HEK293 (cell line): ENCODE data around the gene SHISAL2A.

Experiments
- CTCF ChIA-PET: fragments of 350-600 bp; formaldehyde crosslinking; extraction: SDS; loops from one replicate; lab custom pipeline; 2021; ENCODE audit warnings: antibody characterized with exemption; lab: Yijun Ruan, JAX
- POLR2A ChIA-PET: fragments of 300-600 bp; formaldehyde crosslinking; extraction: SDS; loops from one replicate; lab custom pipeline; 2020; ENCODE audit warnings: antibody characterized with exemption, inconsistent platforms; lab: Yijun Ruan, JAX
- H3K27ac ChIP-seq: fragments of 200-500 bp; sonication (Bioruptor generic); 2 replicates; pipeline ENCODE4 v1.5.1; 2014; ENCODE audit warnings: low read depth, low read length, control low read depth, inconsistent platforms; ENCODE audit errors: extremely low read depth
- H3K36me3 ChIP-seq, 2 experiments: fragments of 200-500 bp in 1 of 2; sonication (Bioruptor generic) in 1 of 2; 1 replicate in 1 of 2; 2 replicates in 1 of 2; pipeline ENCODE4 v1.5.1; 2014 to 2017; ENCODE audit warnings: inconsistent platforms in 2 of 2, low read length in 2 of 2; ENCODE audit not compliant: control insufficient read depth in 2 of 2, insufficient read depth in 1 of 2
- H3K4me1 ChIP-seq: fragments of 200-500 bp; sonication (Bioruptor generic); 2 replicates; pipeline ENCODE4 v1.5.1; 2014; ENCODE audit warnings: mild to moderate bottlenecking, low read length, inconsistent platforms; ENCODE audit not compliant: control insufficient read depth, insufficient read depth
- H3K4me3 ChIP-seq: 2 replicates; pipeline ENCODE4 v1.5.1; 2011; ENCODE audit warnings: low read depth, mild to moderate bottlenecking, control low read depth, low read length, moderate library complexity
- H3K9me3 ChIP-seq: fragments of 200-500 bp; sonication (Bioruptor generic); 2 replicates; pipeline ENCODE4 v1.5.1; 2014; ENCODE audit warnings: low read depth, low read length, inconsistent platforms; ENCODE audit not compliant: control insufficient read depth, insufficient read depth
- EGR2 ChIP-seq: fragments of 450-650 bp; formaldehyde crosslinking; IDR thresholded peaks from 2 replicates; pipeline ENCODE4 v1.5.1; 2016; ENCODE audit warnings: low read depth, missing biosample characterization, missing genetic modification characterization
- GLI4 ChIP-seq: fragments of 450-650 bp; formaldehyde crosslinking; IDR thresholded peaks from 2 replicates; pipeline ENCODE4 v1.5.1; 2016; ENCODE audit warnings: missing biosample characterization, missing genetic modification characterization
- KLF1 ChIP-seq: fragments of 450-650 bp; formaldehyde crosslinking; IDR thresholded peaks from 2 replicates; pipeline ENCODE4 v1.5.1; 2016; ENCODE audit warnings: missing biosample characterization, missing genetic modification characterization
- KLF9 ChIP-seq: fragments of 450-650 bp; formaldehyde crosslinking; IDR thresholded peaks from 2 replicates; pipeline ENCODE4 v1.5.1; 2016; ENCODE audit warnings: missing biosample characterization, missing genetic modification characterization, low read depth
- MYNN ChIP-seq: fragments of 450-650 bp; formaldehyde crosslinking; IDR thresholded peaks from 2 replicates; pipeline ENCODE4 v1.5.1; 2016; ENCODE audit warnings: missing biosample characterization, missing genetic modification characterization, borderline replicate concordance
- RBAK ChIP-seq: fragments of 450-650 bp; formaldehyde crosslinking; IDR thresholded peaks from 2 replicates; pipeline ENCODE4 v1.5.1; 2016; ENCODE audit warnings: missing biosample characterization, missing genetic modification characterization
- SP7 ChIP-seq: fragments of 450-650 bp; formaldehyde crosslinking; IDR thresholded peaks from 2 replicates; pipeline ENCODE4 v1.5.1; 2016; ENCODE audit warnings: missing biosample characterization, missing genetic modification characterization
- TCF7L2 ChIP-seq: IDR thresholded peaks from 2 replicates; pipeline ENCODE4 v1.6.1; 2011; ENCODE audit warnings: low read depth, mild to moderate bottlenecking, inconsistent platforms, low read length, moderate library complexity, borderline replicate concordance
- ZBTB20 ChIP-seq: fragments of 450-650 bp; formaldehyde crosslinking; IDR thresholded peaks from 2 replicates; pipeline ENCODE4 v1.5.1; 2016; ENCODE audit warnings: missing biosample characterization, missing genetic modification characterization
- ZBTB48 ChIP-seq: fragments of 450-650 bp; formaldehyde crosslinking; IDR thresholded peaks from 2 replicates; pipeline ENCODE4 v1.5.1; 2016; ENCODE audit warnings: missing biosample characterization, missing genetic modification characterization
- ZBTB8A ChIP-seq: fragments of 450-650 bp; formaldehyde crosslinking; IDR thresholded peaks from 2 replicates; pipeline ENCODE4 v1.5.1; 2016; ENCODE audit warnings: missing biosample characterization, missing genetic modification characterization
- ZNF138 ChIP-seq: fragments of 450-650 bp; formaldehyde crosslinking; IDR thresholded peaks from 2 replicates; pipeline ENCODE4 v1.5.1; 2016; ENCODE audit warnings: missing biosample characterization, missing genetic modification characterization, borderline replicate concordance
- ZNF157 ChIP-seq: fragments of 450-650 bp; formaldehyde crosslinking; IDR thresholded peaks from 2 replicates; pipeline ENCODE4 v1.5.1; 2016; ENCODE audit warnings: missing biosample characterization, missing genetic modification characterization
- ZNF174 ChIP-seq: fragments of 450-650 bp; formaldehyde crosslinking; IDR thresholded peaks from 2 replicates; pipeline ENCODE4 v1.5.0; 2017; ENCODE audit warnings: missing biosample characterization, mild to moderate bottlenecking, missing genetic modification characterization
- ZNF211 ChIP-seq: fragments of 450-650 bp; formaldehyde crosslinking; IDR thresholded peaks from 2 replicates; pipeline ENCODE4 v1.5.1; 2016; ENCODE audit warnings: low read depth, missing biosample characterization, missing genetic modification characterization
- ZNF221 ChIP-seq: fragments of 450-650 bp; formaldehyde crosslinking; IDR thresholded peaks from 2 replicates; pipeline ENCODE4 v1.5.1; 2017; ENCODE audit warnings: missing biosample characterization, missing genetic modification characterization, borderline replicate concordance
- ZNF571 ChIP-seq: fragments of 450-650 bp; formaldehyde crosslinking; IDR thresholded peaks from 2 replicates; pipeline ENCODE4 v1.5.0; 2017; ENCODE audit warnings: missing biosample characterization, missing genetic modification characterization
- ZNF664 ChIP-seq: fragments of 450-650 bp; formaldehyde crosslinking; IDR thresholded peaks from 2 replicates; pipeline ENCODE4 v1.5.1; 2016; ENCODE audit warnings: missing biosample characterization, missing genetic modification characterization
- ZNF777 ChIP-seq: fragments of 450-650 bp; formaldehyde crosslinking; IDR thresholded peaks from 2 replicates; pipeline ENCODE4 v1.5.1; 2017; ENCODE audit warnings: missing biosample characterization, missing genetic modification characterization, borderline replicate concordance
- ZNF837 ChIP-seq: fragments of 450-650 bp; formaldehyde crosslinking; IDR thresholded peaks from 2 replicates; pipeline ENCODE4 v1.5.1; 2016; ENCODE audit warnings: missing biosample characterization, missing genetic modification characterization
- ZSCAN30 ChIP-seq: fragments of 450-650 bp; IDR thresholded peaks from 2 replicates; pipeline ENCODE4 v1.5.1; 2018; ENCODE audit warnings: missing biosample characterization, mild to moderate bottlenecking, missing genetic modification characterization, moderate library complexity
- TF ChIP-seq, protein P1 (sequence below): fragments of 450-650 bp; formaldehyde crosslinking; IDR thresholded peaks from 2 replicates; pipeline ENCODE4 v1.5.1; 2016; ENCODE audit warnings: missing biosample characterization, missing genetic modification characterization
- TF ChIP-seq, protein P2 (sequence below): fragments of 450-650 bp; formaldehyde crosslinking; IDR thresholded peaks from 2 replicates; pipeline ENCODE4 v1.5.1; 2016; ENCODE audit warnings: missing biosample characterization, missing genetic modification characterization
- TF ChIP-seq, protein P3 (sequence below): fragments of 450-650 bp; formaldehyde crosslinking; IDR thresholded peaks from 2 replicates; pipeline ENCODE4 v1.5.1; 2016; ENCODE audit warnings: missing biosample characterization, missing genetic modification characterization
- TF ChIP-seq, protein P4 (sequence below): fragments of 450-650 bp; IDR thresholded peaks from 2 replicates; pipeline ENCODE4 v1.5.1; 2018; ENCODE audit warnings: missing biosample characterization, missing genetic modification characterization

The SHISAL2A gene

DNA sequence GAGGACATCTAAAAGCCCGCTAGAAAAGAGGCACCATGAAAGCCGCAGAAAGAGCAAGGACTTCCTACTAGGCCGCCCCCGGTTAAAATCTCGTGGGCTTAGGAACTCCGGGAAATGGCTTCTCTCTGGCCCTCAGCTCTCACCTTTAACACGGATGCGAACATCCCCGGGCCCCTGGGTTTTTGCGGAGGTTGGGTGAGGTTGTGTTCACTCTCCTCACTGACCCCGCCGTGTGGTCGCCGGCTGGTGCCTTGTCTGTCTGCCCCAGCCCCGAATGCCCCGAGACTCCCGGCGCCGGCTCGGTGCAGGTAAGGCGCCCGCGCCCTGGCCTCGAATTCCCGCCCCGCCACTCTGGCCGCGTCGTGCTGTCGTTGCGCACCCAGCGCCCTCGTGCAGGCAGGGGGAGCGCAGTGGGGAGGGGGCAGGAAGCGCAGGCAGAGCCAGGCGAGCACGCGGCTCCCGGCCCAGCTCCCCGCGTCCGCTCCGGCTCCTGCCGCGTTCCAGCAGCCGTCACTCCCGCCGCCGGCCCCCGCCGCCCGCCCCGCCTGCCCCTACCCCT is at the start of gene SHISAL2A:
TSS of gene SHISAL2A (plus strand) at position 437 of the 559 bp plus-strand sequence. CDS start 326 bp downstream, outside the sequence.
- TF ChIP-seq GLI4 (tag by site-specific recombination) (no peak), ZNF221 (tag by site-specific recombination) (no peak), ZBTB8A (tag by site-specific recombination) (no peak), ZNF157 (no peak), RBAK (no peak), KLF1 (tag by site-specific recombination) (no peak), ZNF138 (tag by site-specific recombination) (no peak), TCF7L2 (no peak), ZNF211 (tag by site-specific recombination) (no peak), ZSCAN30 (tag by site-specific recombination) (no peak), ZNF837 (tag by site-specific recombination) (no peak), ZNF571 (no peak), ZNF174 (tag by site-specific recombination) (no peak), EGR2 (tag by site-specific recombination) (no peak), ZNF777 (no peak), KLF9 (tag by site-specific recombination) (no peak), SP7 (tag by site-specific recombination) (no peak)
- TF ChIP-seq, protein P1, sequence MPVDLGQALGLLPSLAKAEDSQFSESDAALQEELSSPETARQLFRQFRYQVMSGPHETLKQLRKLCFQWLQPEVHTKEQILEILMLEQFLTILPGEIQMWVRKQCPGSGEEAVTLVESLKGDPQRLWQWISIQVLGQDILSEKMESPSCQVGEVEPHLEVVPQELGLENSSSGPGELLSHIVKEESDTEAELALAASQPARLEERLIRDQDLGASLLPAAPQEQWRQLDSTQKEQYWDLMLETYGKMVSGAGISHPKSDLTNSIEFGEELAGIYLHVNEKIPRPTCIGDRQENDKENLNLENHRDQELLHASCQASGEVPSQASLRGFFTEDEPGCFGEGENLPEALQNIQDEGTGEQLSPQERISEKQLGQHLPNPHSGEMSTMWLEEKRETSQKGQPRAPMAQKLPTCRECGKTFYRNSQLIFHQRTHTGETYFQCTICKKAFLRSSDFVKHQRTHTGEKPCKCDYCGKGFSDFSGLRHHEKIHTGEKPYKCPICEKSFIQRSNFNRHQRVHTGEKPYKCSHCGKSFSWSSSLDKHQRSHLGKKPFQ (tag by site-specific recombination) = no peak
- TF ChIP-seq, protein P2, sequence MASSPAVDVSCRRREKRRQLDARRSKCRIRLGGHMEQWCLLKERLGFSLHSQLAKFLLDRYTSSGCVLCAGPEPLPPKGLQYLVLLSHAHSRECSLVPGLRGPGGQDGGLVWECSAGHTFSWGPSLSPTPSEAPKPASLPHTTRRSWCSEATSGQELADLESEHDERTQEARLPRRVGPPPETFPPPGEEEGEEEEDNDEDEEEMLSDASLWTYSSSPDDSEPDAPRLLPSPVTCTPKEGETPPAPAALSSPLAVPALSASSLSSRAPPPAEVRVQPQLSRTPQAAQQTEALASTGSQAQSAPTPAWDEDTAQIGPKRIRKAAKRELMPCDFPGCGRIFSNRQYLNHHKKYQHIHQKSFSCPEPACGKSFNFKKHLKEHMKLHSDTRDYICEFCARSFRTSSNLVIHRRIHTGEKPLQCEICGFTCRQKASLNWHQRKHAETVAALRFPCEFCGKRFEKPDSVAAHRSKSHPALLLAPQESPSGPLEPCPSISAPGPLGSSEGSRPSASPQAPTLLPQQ (tag by site-specific recombination) = no peak
- Histone ChIP-seq H3K4me1 (no peaks in the 10 kb centered on the region), H3K9me3 (no peaks in the 10 kb centered on the region), H3K4me3 (no peak within 1 kb of the TSS), H3K27ac (no peak within 1 kb of the TSS), H3K36me3 (no peaks in the 10 kb centered on the region)
- CTCF ChIA-PET = interaction anchor here (0.5 kb wide), 1 partner anchor 209 kb away, joined by 3 read pairs; no protein-coding TSS in a partner anchor
- POLR2A ChIA-PET = interaction anchor here (1.0 to 1.1 kb wide), 2 partner anchors 80 kb away, joined by 4 to 6 read pairs; partner anchors contain the start of gene TUT4

DNA sequence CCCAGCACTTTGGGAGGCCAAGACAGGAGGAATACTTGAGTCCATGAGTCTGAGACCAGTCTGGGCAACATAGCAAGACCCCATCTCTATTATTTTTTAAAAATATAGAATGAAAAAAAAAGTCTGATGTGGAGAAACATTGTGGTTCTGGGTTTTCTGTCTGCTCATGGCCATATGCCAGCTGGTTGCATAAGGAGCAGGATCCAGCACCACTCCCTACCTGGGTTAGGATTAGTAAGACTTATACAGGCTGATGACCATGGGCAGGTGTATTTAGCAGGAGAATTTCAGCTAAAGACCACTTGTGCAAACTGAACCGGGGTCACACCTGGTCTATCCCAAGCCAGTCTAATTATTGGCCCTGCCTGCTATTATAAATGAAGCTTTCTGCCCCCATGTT is 47.5 kb upstream of the SHISAL2A start:
- POLR2A ChIA-PET = no interaction called here

More for the DNA sequence above, 47.5 kb upstream of the SHISAL2A start:
- no peaks in the 10 kb centered on the region for H3K9me3 ChIP-seq
- H3K27ac ChIP-seq = no peak overlapping the region
- no peak for TF ChIP-seq ZBTB48 (tag by site-specific recombination)
- TF ChIP-seq, protein P3, sequence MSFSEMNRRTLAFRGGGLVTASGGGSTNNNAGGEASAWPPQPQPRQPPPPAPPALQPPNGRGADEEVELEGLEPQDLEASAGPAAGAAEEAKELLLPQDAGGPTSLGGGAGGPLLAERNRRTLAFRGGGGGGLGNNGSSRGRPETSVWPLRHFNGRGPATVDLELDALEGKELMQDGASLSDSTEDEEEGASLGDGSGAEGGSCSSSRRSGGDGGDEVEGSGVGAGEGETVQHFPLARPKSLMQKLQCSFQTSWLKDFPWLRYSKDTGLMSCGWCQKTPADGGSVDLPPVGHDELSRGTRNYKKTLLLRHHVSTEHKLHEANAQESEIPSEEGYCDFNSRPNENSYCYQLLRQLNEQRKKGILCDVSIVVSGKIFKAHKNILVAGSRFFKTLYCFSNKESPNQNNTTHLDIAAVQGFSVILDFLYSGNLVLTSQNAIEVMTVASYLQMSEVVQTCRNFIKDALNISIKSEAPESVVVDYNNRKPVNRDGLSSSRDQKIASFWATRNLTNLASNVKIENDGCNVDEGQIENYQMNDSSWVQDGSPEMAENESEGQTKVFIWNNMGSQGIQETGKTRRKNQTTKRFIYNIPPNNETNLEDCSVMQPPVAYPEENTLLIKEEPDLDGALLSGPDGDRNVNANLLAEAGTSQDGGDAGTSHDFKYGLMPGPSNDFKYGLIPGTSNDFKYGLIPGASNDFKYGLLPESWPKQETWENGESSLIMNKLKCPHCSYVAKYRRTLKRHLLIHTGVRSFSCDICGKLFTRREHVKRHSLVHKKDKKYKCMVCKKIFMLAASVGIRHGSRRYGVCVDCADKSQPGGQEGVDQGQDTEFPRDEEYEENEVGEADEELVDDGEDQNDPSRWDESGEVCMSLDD = no peak
- TF ChIP-seq, protein P4, sequence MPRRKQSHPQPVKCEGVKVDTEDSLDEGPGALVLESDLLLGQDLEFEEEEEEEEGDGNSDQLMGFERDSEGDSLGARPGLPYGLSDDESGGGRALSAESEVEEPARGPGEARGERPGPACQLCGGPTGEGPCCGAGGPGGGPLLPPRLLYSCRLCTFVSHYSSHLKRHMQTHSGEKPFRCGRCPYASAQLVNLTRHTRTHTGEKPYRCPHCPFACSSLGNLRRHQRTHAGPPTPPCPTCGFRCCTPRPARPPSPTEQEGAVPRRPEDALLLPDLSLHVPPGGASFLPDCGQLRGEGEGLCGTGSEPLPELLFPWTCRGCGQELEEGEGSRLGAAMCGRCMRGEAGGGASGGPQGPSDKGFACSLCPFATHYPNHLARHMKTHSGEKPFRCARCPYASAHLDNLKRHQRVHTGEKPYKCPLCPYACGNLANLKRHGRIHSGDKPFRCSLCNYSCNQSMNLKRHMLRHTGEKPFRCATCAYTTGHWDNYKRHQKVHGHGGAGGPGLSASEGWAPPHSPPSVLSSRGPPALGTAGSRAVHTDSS (tag by site-specific recombination) = no peak
- TF ChIP-seq ZNF664 (tag by site-specific recombination) = no peak
- no peak for TF ChIP-seq MYNN (tag by site-specific recombination)
- TF ChIP-seq ZBTB20 = no peak
- no peak overlapping the region for H3K4me3 ChIP-seq
- H3K4me1 ChIP-seq = no peaks in the 10 kb centered on the region
- H3K36me3 ChIP-seq = no peaks in the 10 kb centered on the region
- CTCF ChIA-PET = no interaction called here
